HG03135 (cell line): Measurements from ENCODE around the gene SFRP4.
"Not testable (repeated sequence)": the region's sequence is repeated elsewhere in the genome, so short reads cannot be mapped to it uniquely, and the experiment has no call there.

Source experiments
- ATAC-seq: cut with Tn5 transposase; IDR thresholded peaks from one replicate; pipeline ENCODE4 v1.9.1; 2021; ENCODE audit warnings: mild to moderate bottlenecking, moderate library complexity; ENCODE audit not compliant: unreplicated experiment

SFRP4 gene

DNA sequence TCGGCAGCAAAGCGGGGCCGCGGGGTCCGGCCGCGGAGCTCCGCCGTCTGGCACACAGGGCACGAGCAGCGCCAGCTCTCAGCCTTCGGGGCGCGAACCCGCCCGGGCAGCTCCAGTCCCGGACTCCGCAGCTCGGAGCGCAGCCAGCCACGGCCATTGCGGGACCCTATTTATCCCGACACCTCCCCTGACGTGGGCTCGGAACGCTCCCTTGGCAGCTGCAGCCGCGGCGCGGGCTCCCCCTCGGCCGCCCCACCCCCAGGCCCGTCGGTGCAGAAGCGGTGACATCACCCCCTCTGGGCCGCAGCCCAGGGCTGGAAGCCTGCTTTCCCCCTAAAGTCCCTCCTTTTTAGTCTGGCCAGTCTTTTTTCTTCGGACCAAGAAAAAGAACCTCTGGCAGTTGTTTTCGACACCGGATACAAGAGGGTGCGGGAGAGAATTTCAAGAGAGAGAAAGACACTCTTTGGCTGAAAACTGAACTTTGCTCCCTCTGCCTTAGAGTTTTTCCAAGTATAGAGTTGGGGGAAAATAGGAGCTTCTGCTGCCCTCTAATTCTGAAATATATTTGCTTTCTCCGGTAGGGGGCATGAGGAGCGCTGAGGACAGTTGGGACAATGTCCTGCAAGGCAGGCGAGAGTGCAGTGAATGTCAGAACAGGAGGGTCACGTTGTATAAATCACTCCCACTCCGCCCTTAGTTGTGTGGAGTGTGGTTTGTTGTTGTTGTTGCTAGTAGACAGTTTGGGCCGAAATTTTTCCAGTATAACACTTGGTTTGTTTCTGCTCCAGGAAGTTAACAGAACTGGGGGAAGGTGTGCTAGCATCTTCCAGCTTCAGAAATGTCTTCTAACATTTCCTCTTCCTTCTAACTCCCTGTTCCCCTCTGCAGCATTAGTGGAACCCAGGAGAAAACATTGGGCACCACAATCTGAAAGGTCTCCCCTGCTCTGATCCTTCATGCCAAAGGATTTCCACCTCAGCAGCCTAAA, at the start of gene SFRP4:
Gene SFRP4, minus strand, starts transcription at position 145 of the 988 bp plus-strand sequence. CDS start 280 bp downstream, outside the sequence.
- peak; percentile 43 for ATAC-seq

DNA sequence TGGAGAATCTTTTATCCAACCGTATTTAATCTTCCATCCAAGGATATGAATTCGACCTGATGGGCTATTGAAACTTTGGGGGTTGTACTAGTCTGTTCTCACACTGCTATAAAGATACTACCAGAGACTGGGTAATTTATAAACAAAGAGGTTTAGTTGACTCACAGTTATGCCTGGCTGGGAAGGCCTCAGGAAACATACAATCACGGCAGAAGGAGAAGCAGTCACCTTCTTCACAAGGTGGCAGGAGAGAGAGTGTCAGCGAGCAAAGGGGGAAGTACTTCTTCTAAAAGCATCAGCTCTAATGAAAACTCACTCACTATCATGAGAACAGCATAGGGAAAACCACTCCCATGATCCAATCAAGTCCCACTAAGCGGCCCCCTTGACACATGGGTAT, 47.6 kb upstream of the SFRP4 start:
- no peak for ATAC-seq

DNA sequence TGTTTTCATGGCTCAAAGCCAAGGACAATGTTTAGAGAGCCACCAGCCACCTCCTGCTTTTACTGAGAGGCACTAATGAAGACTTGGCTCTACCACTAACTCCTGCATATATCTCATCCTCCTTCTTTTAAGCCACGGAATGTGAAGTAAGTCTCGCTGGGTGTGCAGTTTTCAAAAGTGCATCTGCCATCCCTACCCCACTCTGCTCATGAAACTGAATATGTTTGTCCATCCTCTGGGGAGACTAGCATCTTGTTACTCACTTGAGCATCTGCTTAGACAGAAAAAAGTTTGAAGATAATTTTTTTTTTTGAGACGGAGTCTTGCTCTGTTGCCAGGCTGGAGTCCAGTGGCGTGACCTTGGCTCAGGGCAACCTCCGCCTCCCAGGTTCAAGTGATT, 44.6 kb upstream of the SFRP4 start:
- ATAC-seq = no peak

DNA sequence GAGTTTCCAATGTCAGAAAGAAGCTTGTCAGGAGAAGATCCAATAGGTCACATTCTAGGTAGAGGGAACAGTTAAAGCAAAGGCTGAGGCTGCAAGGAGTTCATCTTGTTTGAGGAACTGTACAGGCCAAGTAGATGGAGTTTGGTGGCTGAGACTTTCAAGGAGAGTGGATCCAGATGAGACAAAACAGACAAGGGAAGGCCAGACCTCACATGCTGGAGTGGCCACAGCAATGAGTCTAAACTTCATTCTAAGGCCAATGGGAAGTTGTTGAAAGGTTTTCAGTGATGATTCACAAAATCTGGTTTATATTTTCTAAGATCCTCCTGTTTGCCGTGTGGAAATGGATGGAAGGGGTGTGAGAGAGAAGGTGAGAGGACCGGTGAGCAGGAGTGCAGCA, 43.9 kb upstream of the SFRP4 start:
- ATAC-seq = no peak

DNA sequence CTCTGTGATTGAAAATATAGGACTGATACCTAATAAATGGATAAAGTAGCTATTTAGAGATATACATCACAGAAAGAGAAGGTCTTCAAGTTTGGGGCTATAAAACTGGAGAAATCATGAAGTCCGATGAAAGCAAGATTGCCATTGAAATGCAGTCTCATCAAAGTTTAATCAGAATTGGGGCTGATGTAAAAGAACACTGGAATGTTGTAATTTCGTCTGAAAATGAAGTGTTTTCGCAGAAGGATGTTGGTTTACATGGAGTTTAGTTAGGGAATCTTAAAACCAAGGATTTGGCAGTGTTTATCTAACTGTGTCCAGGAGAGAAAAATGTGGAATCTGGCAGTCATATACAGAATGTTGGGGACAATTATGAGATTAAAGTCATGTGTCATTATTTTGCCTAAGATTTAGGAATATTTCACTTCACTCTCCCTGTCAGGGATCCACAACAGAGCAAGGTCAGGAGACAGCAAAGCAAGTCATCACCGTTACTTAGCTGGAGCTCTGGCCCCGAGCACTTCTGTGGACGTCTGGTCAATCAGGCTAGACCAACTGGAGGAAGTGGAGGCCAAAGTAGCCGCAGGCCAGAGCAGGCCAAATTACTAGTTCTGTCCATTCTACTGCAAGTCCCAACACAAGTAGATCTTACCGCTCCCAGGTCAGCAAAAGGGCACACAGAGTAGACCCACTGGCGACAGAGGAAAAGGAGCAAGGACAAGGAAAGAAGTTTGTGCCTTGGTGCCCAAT, 40.8 kb upstream of the SFRP4 start:
- ATAC-seq = no peak

DNA sequence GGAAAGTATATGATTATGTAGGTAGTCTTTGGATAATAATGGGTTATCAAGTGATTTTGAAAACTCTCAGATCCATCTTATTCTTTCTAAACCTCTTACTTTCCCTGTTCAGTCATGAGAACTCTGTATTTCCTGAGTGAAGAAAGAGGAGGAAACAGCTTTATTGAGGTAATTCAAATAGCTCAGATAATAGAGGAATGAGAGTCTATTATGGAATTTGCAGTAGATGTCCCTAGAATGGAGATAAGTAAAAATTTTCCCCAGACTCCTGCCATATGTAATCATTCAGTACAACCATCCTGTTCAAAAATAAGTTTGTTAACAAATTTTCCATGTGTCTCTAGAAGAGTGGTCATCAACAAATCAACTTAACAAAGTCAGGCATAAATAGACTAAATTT, 40.2 kb upstream of the SFRP4 start:
- no peak for ATAC-seq

DNA sequence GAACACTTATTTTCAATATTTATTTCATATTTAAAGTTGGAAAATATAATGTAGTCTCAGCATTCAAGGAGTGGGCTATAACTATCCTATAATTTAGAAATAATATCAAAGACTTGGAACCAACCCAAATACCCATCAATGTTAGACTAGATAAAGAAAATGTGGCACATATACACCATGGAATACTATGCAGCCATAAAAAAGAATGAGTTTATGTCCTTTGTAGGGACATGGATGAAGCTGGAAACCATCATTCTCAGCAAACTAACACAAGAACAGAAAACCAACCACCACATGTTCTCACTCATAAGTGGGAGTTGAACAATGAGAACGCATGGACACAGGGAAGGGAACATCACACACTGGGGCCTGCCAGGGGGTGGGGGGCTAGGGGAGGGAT, 37.6 kb upstream of the SFRP4 start:
- ATAC-seq = not testable (repeated sequence)

DNA sequence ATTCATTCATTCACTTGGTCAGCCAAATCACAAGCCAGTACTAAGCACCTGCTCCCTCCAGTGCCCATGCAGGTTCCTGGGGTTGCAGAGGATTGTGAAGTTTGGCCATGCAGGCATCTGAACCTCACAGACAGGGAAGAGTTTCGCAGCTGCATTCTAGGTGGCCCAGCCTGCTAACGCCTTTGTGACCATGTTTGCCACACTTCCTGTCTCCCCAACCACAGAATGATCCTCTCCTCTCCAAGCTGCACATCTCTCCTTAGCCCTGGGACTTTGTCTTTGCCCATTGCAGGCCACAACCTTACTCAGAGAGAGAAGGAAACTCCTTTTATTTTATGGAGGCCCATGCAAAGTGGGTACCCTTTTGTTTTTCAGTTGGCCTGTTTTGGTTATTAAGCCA, 35.6 kb upstream of the SFRP4 start:
- ATAC-seq = no peak

DNA sequence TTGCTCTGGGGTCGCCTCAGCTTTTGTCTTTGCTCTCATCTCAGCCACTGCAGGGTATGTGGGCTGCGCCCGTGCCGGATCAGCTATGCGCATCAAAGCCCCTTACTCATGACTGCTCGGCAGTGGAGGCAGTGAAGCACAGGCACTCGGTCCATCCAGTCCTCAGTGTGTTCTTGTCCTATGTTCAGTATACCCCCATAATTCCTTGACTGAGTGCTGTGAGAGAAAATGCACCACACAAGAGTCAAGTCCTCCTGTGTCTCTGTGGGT, 31.3 kb upstream of the SFRP4 start:
- no peak for ATAC-seq

DNA sequence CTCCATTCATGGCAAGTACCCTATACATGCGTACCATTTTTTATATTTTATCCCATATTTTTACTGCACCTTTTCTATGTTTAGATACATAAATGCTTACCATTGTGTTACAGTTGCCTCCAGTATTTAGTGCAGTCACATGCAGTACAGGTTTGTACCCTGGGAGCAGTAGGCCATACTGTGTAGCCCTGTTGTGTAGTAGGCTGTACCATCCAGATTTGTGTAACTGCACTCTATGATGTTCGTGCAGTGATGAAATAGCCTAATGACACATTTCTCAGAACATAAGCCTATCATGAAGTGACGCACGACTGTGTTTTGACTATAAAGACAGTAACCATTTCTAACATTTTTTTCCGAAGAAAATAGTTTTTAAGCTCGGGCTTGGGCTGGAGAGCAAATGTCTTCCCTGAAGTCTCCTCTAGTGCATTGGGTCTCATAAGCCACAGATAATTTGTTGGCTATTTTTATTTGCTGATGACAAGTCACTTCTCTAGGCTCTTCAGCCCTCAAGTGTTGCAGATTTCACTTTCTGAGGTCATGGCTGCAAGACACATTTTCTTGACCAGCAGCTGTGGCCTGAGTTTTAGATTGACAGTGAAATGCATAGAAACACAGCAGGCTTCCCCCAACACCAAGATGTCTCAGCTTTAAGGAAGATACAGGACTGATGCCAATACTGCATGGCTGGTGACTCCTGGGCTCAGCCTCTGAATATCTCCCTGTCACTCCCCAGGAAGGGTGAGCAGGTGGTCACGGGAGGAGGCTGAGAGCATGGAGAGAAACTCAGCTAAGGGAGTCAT, 30.7 kb upstream of the SFRP4 start:
- no peak for ATAC-seq

DNA sequence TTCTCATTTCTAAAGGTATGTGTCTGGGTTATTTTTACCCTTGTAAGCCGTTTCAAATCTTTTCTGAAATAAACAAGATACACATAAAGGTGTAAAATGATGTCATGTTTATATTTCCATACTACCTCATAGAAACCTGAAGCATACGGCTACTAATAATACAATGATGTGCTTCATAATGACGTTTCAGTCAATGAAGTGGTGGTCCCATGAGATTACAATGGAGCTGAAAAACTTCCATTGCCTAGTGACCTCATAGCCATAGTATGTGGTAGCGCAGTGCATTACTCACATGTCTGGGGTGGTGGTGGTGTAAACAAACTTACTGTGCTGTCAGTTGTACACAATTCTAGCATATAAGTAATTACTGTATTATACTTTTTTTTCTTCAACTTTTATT, 28.7 kb upstream of the SFRP4 start:
- no peak for ATAC-seq

DNA sequence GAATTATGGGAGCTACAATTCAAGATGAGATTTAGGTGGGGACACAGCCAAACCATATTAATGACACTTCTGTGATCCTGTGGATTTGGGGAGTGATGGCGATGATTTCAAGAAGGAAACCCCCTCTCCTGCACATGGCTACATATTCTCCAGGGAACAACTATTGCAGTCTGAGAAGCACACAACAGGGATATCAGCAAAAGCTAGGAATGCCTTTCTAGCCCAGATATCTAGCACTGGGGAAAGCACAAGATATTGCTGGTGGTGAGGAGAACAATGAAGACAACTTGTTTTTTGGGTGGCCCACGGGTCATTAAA, 28.1 kb upstream of the SFRP4 start:
- no peak for ATAC-seq

DNA sequence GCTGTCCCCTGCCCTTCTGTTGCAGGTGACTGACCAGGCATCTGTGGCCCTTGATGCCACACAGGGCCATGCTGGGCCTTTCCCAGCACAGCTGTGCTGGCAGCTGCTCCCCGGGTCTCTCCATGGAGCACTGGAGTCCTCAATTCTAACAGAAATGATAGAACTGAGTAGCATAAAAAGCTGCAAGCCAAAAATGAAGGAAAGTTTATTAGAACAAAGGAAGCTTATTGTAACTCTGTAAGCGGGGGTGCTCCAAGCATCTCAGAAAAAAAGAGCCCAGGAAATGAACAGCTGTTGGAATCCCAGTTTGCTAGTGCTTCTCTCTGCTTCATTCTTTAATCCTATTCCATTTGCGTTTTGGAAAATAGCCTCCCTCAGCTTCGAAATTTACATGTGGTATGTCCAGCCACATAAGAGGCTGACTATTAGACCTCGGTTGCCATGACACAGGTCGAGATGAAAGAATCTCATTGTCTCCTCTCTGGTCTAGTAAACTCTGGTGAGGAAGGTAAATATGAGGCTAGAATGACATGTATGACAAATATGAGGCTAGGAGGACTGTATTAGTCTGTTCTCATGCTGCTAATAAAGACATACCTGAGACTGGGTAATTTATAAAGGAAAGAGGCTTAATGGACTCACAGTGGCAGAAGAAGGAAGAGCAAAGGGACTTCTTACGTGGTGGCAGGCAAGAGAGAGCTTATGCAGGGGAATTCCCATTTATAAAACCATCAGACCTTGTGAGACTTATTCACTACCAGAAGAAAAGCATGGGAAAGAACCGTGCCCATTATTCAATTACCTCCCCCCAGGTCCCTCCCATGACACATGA, 27.5 kb upstream of the SFRP4 start:
- ATAC-seq = no peak

DNA sequence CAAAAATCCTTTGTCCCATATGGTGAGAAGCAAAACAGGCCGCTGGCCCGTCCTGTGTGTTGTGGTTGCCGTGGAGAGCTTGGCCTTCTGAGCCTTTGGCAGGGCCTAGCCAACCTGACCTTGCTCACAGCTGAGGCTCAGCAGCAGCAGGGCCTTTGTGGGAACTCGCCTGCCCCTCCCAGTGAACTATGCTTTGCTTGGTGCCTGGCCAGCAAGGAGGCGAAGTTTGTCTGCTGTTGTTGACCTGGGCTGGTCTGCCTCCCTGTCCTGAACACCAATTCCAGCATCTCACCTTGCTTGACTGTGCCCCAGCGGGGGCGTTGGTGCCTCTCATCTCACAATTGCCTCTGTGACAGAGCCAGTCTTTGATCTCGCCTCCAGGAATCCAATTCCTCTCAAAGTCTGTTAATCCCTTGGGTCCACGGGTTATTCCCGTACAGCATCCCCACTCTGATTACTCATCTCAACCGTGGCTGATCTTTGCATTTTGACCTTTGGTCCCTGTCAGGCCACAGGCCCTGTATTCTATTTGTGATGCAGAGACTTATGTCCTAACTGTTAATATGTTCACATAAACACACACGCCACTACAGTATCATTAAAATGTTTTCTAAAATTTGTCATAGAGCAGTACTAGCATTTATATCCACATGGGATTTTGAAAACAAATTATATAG, 26.5 kb upstream of the SFRP4 start:
- no peak for ATAC-seq

DNA sequence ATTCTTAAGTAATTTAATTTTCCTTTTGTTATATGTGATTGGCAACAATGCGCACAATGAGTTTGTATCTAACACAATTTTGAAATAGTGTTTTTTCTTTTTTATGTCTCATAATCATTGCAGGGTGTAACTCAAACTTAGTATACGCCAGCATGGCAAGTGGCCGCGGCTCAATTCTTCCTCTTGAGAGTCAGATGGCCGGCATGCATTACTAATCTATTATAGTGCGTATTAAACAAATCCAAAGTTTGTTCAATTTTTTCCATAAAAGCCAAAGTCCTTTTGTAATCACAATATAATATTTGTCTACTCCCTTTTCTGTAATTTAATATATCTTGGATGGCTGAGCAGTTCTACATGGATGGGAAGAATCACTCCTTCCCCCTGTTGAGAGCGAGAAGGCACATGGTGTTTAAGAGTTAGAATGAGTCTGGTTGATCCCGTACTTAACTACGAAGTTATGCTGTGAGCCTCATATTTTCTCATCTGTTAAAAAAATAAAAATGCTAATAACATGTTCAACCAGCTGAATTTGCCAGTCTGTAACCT, 16.5 kb upstream of the SFRP4 start:
- no peak for ATAC-seq

DNA sequence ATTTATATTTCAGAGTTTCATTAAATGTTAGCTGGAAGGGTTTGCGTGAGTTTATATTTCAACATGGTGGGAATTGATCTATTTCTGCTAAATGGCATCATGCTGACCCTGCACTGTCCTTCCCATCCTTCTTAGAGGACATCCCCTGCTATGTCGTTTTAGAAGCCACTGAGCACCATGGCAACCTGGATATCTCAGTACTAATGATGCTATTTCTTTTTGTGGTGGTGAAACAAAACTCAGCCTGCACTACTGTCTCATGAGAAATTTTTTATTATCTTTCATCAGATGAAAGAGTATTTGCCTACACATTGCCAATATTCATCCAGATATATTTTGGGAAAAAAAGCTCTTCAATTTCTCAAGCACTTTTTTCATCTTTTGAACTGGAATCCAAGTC, 15.9 kb upstream of the SFRP4 start:
- no peak for ATAC-seq

DNA sequence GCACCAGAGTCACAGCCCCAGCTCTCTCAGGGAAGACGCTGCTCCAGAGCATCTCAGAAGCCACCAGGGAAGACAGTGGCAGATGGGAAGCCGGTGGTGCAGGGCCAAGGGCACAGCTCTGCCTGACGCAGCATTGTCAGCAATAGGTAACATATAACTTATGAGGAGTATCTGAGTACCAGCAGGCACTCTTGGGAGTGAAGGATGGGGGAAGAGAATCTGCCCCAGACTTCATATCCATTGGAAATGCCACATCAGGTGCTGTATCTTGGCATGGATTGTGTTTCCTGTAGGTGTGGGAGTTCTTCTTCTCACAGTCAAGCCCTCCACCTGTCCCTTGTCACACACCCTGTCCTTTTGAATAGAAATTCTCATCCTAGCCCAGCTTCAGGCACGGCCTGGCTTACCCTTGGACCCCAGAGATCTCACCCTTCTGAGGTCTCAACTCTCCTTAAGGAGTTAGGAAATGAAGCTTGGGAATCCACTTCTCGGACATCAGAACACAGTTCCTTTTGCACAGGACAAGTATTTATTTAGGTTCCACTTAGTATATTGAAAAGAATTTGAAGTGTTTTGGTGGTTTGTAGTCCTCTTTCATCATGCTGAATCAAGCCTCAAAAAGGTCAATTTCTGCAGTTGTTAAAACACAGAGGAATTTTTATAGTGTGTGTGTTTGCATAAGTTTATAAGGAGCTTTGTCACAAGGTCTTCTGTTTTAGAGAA, 13.8 kb upstream of the SFRP4 start:
- no peak for ATAC-seq

DNA sequence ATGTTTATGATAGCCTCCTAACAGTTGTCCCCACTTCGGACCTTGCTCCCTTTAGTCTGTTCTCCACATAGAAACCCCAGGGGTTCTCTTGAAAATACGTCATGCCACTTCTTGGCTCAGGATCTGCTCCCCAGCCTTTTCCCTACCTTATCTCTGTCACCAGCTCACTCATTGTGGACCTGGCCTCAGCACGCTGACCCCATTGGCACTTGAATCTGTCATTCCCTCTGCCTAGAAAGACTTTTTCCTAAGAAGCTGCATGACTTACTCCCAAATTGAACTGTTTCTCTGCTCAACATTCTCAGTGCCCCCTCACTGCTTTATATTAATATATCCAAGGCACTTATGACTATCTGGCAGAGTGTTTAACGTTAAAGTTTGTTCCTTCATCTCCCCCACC, 12.3 kb upstream of the SFRP4 start:
- ATAC-seq = no peak

DNA sequence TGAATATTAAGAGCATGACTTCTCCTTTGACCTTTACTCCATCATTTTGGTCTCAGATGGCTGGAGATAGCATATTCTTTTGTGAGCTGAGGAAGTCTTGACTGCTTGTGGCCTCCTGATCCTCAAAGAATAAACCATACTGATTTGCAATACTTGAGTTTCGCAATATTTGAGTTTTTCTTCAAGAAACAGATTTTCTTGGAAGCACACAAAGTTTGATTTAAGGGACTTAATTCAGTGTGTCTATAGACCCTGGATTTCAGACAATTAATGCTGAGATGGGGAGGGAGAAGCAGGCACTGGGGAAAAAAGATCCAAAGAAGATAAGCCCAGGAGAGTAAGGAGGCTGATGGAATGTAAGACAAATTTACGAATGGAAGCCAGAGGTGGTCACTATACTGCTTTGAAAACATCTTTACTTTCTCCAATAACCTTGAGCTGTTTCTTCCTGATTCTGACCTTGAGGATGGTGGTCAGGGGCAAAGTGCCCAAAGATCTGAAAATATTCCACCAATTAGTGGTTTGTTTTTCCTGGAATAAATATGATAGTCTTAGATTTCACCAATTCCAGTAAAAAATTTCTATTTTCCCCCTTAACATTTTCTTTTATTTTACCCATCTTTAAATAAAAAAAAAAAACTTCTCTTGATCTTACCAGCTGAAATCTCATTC, 11.3 kb upstream of the SFRP4 start:
- ATAC-seq = no peak
